HEK293 (cell line): ENCODE measurements around the gene PRR13.
"Not testable (repeated sequence)": the region's sequence is repeated elsewhere in the genome, so short reads cannot be mapped to it uniquely, and the experiment has no call there.

Source experiments
- CTCF ChIP-seq: fragments of 450-650 bp; formaldehyde crosslinking; IDR thresholded peaks from 2 replicates; pipeline ENCODE4 v1.5.1; 2016; ENCODE audit warnings: missing biosample characterization, missing genetic modification characterization
- OSR2 ChIP-seq: fragments of 450-650 bp; formaldehyde crosslinking; IDR thresholded peaks from 2 replicates; pipeline ENCODE4 v1.5.1; 2016; ENCODE audit warnings: missing biosample characterization, missing genetic modification characterization
- PRDM4 ChIP-seq: fragments of 450-650 bp; formaldehyde crosslinking; IDR thresholded peaks from 2 replicates; pipeline ENCODE4 v1.5.1; 2017; ENCODE audit warnings: missing biosample characterization, missing genetic modification characterization
- TSHZ1 ChIP-seq: fragments of 450-650 bp; formaldehyde crosslinking; IDR thresholded peaks from 2 replicates; pipeline ENCODE4 v1.5.1; 2016; ENCODE audit warnings: missing biosample characterization, missing genetic modification characterization, borderline replicate concordance
- ZNF121 ChIP-seq: fragments of 450-650 bp; formaldehyde crosslinking; IDR thresholded peaks from 2 replicates; pipeline ENCODE4 v1.5.1; 2016; ENCODE audit warnings: missing biosample characterization, missing genetic modification characterization
- ZNF223 ChIP-seq: fragments of 450-650 bp; formaldehyde crosslinking; IDR thresholded peaks from 2 replicates; pipeline ENCODE4 v1.5.1; 2016; ENCODE audit warnings: missing biosample characterization, missing genetic modification characterization
- ZNF274 ChIP-seq, 2 experiments: fragments of 200-500 bp in 1 of 2; fragments of 450-650 bp in 1 of 2; sonication (Bioruptor generic) in 1 of 2; formaldehyde crosslinking in 1 of 2; IDR thresholded peaks; 2 replicates each; pipeline versions ENCODE4 v1.5.1 to v1.6.1; 2014 to 2016; ENCODE audit warnings: borderline replicate concordance in 1 of 2, inconsistent platforms in 1 of 2, low read length in 1 of 2, missing biosample characterization in 1 of 2, missing genetic modification characterization in 1 of 2
- ZNF629 ChIP-seq: fragments of 450-650 bp; formaldehyde crosslinking; IDR thresholded peaks from 2 replicates; pipeline ENCODE4 v1.5.1; 2017; ENCODE audit warnings: missing biosample characterization, missing genetic modification characterization
- ZNF639 ChIP-seq: fragments of 450-650 bp; formaldehyde crosslinking; IDR thresholded peaks from 2 replicates; pipeline ENCODE4 v1.5.1; 2016; ENCODE audit warnings: missing biosample characterization, missing genetic modification characterization
- ZNF704 ChIP-seq: fragments of 450-650 bp; formaldehyde crosslinking; IDR thresholded peaks from 2 replicates; pipeline ENCODE4 v1.5.1; 2016; ENCODE audit warnings: missing biosample characterization, missing genetic modification characterization

GRCh38 chr12:53444593-53445325, 3.2 kb downstream of the PRR13 start:
- TF ChIP-seq OSR2 (tag by site-specific recombination); TSHZ1 (tag by site-specific recombination); PRDM4 (tag by site-specific recombination); ZNF629 (tag by site-specific recombination); ZNF274 (IDR thresholded peaks at IDR 0.05; ENCODE audit: low read length); ZNF274 (tag by site-specific recombination; IDR thresholded peaks at IDR 0.05; ENCODE audit: borderline replicate concordance); ZNF223; ZNF121 (tag by site-specific recombination); CTCF (tag by site-specific recombination); ZNF639 (tag by site-specific recombination); ZNF704 (tag by site-specific recombination): not testable (repeated sequence)
